Lower leg skin (tissue), 4 donors: ENCODE measurements around the gene NECAB2. TPM values are rescaled to one million over a fixed set of nuclear protein-coding genes. Genes with fewer than 3 reads are reported as not detected.
A peak's percentile ranks its signal among the peaks of the same experiment; 100 is the strongest.

Experiments used
- DNase-seq, 2 donors: peaks; one replicate each; pipeline ENCODE4 v3.0.0-alpha.2; 2019; ENCODE audit warnings: low spot score in 2 of 2
- H3K4me3 ChIP-seq: fragments of 200-600 bp; sonication (generic); 2 replicates; pipeline ENCODE4 v1.5.1; 2017; ENCODE audit warnings: mild to moderate bottlenecking, low read depth; ENCODE audit not compliant: poor library complexity, severe bottlenecking
- CTCF ChIP-seq, 3 donors: fragments of 450-650 bp; IDR thresholded peaks; one replicate each; pipeline ENCODE4 v1.5.1; 2016; ENCODE audit warnings: antibody characterized with exemption in 3 of 3, mild to moderate bottlenecking in 3 of 3, moderate library complexity in 2 of 3
- POLR2A ChIP-seq, 2 donors: fragments of 450-650 bp; IDR thresholded peaks; one replicate each; pipeline ENCODE4 v1.6.1; 2016 to 2017; ENCODE audit warnings: antibody characterized with exemption in 2 of 2, mild to moderate bottlenecking in 1 of 2, moderate library complexity in 1 of 2
- WGBS, 2 donors: methylation state at CpG; one replicate each; pipeline ENCODE4 v1.1.5; 2018; 5-methylcytosine and 5-hydroxymethylcytosine counted together
- intact Hi-C: fragments of 100-400 bp; cut with DNase I; formaldehyde crosslinking; loops from one replicate; pipeline ENCODE4 v1.15.0; 2023; ENCODE audit warnings: low total_unique reads
- total RNA-seq, 4 donors: library from RNA; depleted of rRNA; stranded (reverse); fragments of >200 nt; gene quantifications; one replicate each; pipeline ENCODE4 v1.1.0, GENCODE V29; 2016

The NECAB2 gene
- total RNA-seq, 4 donors from 2014 or later: not detected

DNA sequence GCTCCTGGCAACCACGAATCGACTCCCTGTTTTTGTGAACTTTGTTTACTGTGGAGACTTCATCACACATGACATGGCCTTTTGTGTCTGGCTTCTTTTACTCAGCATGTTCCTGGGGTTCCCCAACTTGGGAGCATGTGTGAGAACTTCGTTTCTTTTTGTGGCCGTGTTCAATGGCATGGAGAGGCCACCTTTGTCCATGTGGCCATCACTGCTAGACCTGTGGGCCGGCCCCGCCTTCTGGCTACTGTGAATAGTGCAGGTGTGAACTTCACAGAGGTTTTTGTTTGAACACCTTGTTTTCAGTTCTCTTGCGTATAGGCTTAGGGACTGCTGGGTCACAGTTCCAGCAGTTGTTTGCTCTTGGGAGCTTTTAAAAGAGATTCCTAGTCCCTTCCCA lies 80.2 kb downstream of the NECAB2 start:
- H3K4me3 ChIP-seq: no peak overlapping the region
- TF ChIP-seq POLR2A (IDR thresholded peaks at IDR 0.05): no peak
- TF ChIP-seq CTCF (IDR thresholded peaks at IDR 0.05): no peak
- intact Hi-C loops: loop anchor here (5.0 kb wide), 1 partner anchor 1976 kb away; no protein-coding TSS in a partner anchor
- WGBS, 2 donors: 85 to 91% methylated on average over 7 of the region's 7 CpGs
- no peak for DNase-seq

DNA sequence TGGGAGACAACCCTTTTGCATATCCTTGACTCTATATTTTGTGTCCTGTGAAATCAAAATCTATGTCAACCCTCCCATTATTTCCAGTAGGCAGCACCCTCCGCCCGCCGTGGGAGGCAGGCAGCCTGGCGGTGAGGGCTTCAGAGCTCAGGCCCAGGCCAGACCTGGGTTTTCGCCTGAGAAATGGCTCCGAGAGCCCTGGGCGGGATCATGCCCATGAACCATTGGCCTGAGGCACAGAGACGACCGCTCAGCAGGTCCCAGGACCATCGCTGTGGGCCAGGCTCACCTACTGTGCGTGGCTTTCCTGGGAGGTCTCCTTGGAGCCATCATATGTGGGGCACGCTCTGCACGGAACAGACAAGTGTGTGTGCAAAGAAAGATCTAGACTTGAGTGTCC lies 80.8 kb downstream of the NECAB2 start:
- no peak for DNase-seq
- TF ChIP-seq CTCF (IDR thresholded peaks at IDR 0.05): no peak
- no peak for TF ChIP-seq POLR2A (IDR thresholded peaks at IDR 0.05)
- intact Hi-C loops: loop anchor here (5.0 kb wide), 1 partner anchor 1977 kb away; no protein-coding TSS in a partner anchor

GRCh38 chr16:84049403-84050060 lies 81.5 kb downstream of the NECAB2 start:
- H3K4me3 ChIP-seq: no peak overlapping the region
- intact Hi-C loops: loop anchor here (5.0 kb wide), 1 partner anchor 1977 kb away; no protein-coding TSS in a partner anchor
- DNase-seq: no peak
- TF ChIP-seq CTCF (IDR thresholded peaks at IDR 0.05): no peak
- WGBS, 2 donors: 68 to 76% methylated on average over 12 to 13 of the region's 13 CpGs

More for the DNA sequence above, 80.8 kb downstream of the NECAB2 start:
- WGBS, 2 donors: 93 to 94% methylated on average over 13 of the region's 13 CpGs
- no peak overlapping the region for H3K4me3 ChIP-seq

GRCh38 chr16:84050316-84050715 lies 82.3 kb downstream of the NECAB2 start:
- no peak overlapping the region for H3K4me3 ChIP-seq
- intact Hi-C loops: no loop called here
- TF ChIP-seq CTCF (IDR thresholded peaks at IDR 0.05) (no peak), POLR2A (IDR thresholded peaks at IDR 0.05) (no peak)
- 86% methylated on average over 9 of the region's 9 CpGs for WGBS, 2 donors
- DNase-seq: no peak

- DNase-seq: peak in 1 of 2 donors; percentile 67
- no peak overlapping the region for H3K4me3 ChIP-seq
- intact Hi-C loops: no loop called here
- 91% methylated on average over 27 of the region's 27 CpGs for WGBS, 2 donors
- TF ChIP-seq CTCF (IDR thresholded peaks at IDR 0.05): no peak
- no peak for TF ChIP-seq POLR2A (IDR thresholded peaks at IDR 0.05)
These were observed 84.1 kb downstream of the NECAB2 start for GRCh38 chr16:84052071-84052622.

Other genes with a start within 250 kb of the NECAB2 start
- 10 to 100 TPM in 3 of 4 donors, 1 to 10 TPM in 1; 5.8 to 22.5 (median 12.5) TPM for gene HSBP1, start 160.3 kb upstream of the NECAB2 start, total RNA-seq
- 1 to 10 TPM; 3.8 to 8.8 (median 5.2) TPM for gene MLYCD, start 69.1 kb upstream of the NECAB2 start, total RNA-seq
- gene OSGIN1, start 15.0 kb upstream of the NECAB2 start, total RNA-seq: 1 to 10 TPM; 1.1 to 3.2 (median 2.4) TPM
- not detected for gene SLC38A8, start 74.6 kb downstream of the NECAB2 start, total RNA-seq
- gene MBTPS1, start 148.7 kb downstream of the NECAB2 start, total RNA-seq: 10 to 100 TPM; 57.0 to 98.8 (median 81.4) TPM
- 10 to 100 TPM in 3 of 4 donors, 1 to 10 TPM in 1; 8.0 to 14.2 (median 12.0) TPM for gene HSDL1, start 176.9 kb downstream of the NECAB2 start, total RNA-seq
- 1 to 10 TPM in 1 of 4 donors, under 1 TPM in 1, not detected in 2; 0.71 to 1.0 TPM for gene DNAAF1, start 177.1 kb downstream of the NECAB2 start, total RNA-seq
- 10 to 100 TPM; 35.8 to 41.8 (median 36.5) TPM for gene TAF1C, start 218.8 kb downstream of the NECAB2 start, total RNA-seq
- 1 to 10 TPM in 1 of 4 donors, under 1 TPM in 1, not detected in 2; 0.96 to 1.2 TPM for gene ADAD2, start 222.9 kb downstream of the NECAB2 start, total RNA-seq